Natural killer cell (primary cell): ENCODE results near the gene NPHP4. TPM values are rescaled to one million over a fixed set of nuclear protein-coding genes. Genes with fewer than 3 reads are reported as not detected.

ENCODE experiments used
- ATAC-seq, 3 donors: fragments of 150-1000 bp in 2 of 3; fragments of 200-7000 bp in 1 of 3; cut with Tn5 transposase; 1 replicate in 1 of 3; 2 replicates in 2 of 3; pipeline ENCODE4 v1.10.0; 2021; ENCODE audit warnings: mild to moderate bottlenecking in 2 of 3, moderate library complexity in 2 of 3
- DNase-seq, 2 donors: peaks; one replicate each; pipeline versions ENCODE4 v3.0.0 to v3.0.0-alpha.2; 2013 to 2021; ENCODE audit warnings: mixed read lengths in 1 of 2
- H3K27ac ChIP-seq: one replicate; pipeline ENCODE4 v1.5.1; 2013; ENCODE audit warnings: mild to moderate bottlenecking, low read length
- H3K27me3 ChIP-seq: one replicate; pipeline ENCODE4 v1.6.1; 2013; ENCODE audit warnings: low read length; ENCODE audit not compliant: control insufficient read depth, insufficient read depth
- H3K36me3 ChIP-seq: one replicate; pipeline ENCODE4 v1.6.1; 2013; ENCODE audit warnings: low read length; ENCODE audit not compliant: control insufficient read depth, insufficient read depth
- H3K4me1 ChIP-seq: one replicate; pipeline ENCODE4 v1.6.1; 2013; ENCODE audit warnings: low read length; ENCODE audit not compliant: control insufficient read depth, insufficient read depth
- H3K4me3 ChIP-seq: one replicate; pipeline ENCODE4 v1.5.1; 2013; ENCODE audit warnings: low read length
- H3K9me3 ChIP-seq: one replicate; pipeline ENCODE4 v1.6.1; 2013; ENCODE audit warnings: low read length; ENCODE audit not compliant: control insufficient read depth, insufficient read depth
- H3K27ac Mint-ChIP-seq, 2 donors: one replicate each; pipeline ENCODE4 v1.8.0; 2022; ENCODE audit warnings: mild to moderate bottlenecking in 2 of 2, mixed read lengths in 2 of 2, moderate library complexity in 1 of 2
- H3K27me3 Mint-ChIP-seq, 2 donors: one replicate each; pipeline ENCODE4 v1.8.0; 2022; ENCODE audit warnings: low read depth in 2 of 2, mixed read lengths in 2 of 2
- H3K36me3 Mint-ChIP-seq: one replicate; pipeline ENCODE4 v1.8.0; 2022; ENCODE audit warnings: mixed read lengths
- H3K4me1 Mint-ChIP-seq, 2 donors: one replicate each; pipeline ENCODE4 v1.8.0; 2022; ENCODE audit warnings: mixed read lengths in 2 of 2
- H3K4me3 Mint-ChIP-seq: one replicate; pipeline ENCODE4 v1.8.0; 2022; ENCODE audit warnings: mild to moderate bottlenecking, moderate library complexity, mixed read lengths
- H3K9me3 Mint-ChIP-seq, 2 donors: one replicate each; pipeline ENCODE4 v1.8.0; 2022; ENCODE audit warnings: mixed read lengths in 2 of 2
- CTCF ChIP-seq: fragments of 200-600 bp; IDR thresholded peaks from one replicate; pipeline ENCODE4 v1.8.0; 2022; ENCODE audit warnings: antibody characterized with exemption
- WGBS: methylation state at CpG from one replicate; pipeline ENCODE4 v1.1.7; 2013; ENCODE audit warnings: missing lambda C conversion rate; ENCODE audit not compliant: insufficient coverage; 5-methylcytosine and 5-hydroxymethylcytosine counted together
- intact Hi-C: fragments of 100-400 bp; cut with micrococcal nuclease; formaldehyde crosslinking; loops from one replicate; pipeline ENCODE4 v1.14.2; 2022
- total RNA-seq, 4 donors: library from RNA; stranded (reverse); fragments of 120-200 nt in 1 of 4; gene quantifications; one replicate each; pipeline versions ENCODE4 v1.2.3 to v1.2.4, GENCODE V29; 2013 to 2022

NPHP4 gene
- total RNA-seq, 3 donors from 2014 or later (not counting 1 experiment from before 2014, with no cell fraction given): 6.3 to 14.7 (median 10.1) TPM

- no peak overlapping the region for H3K27ac ChIP-seq
- H3K4me3 Mint-ChIP-seq: peak overlapping the region; percentile 25
- 91% methylated on average over 8 of the region's 8 CpGs for WGBS
- no peak for ATAC-seq
- H3K9me3 ChIP-seq: no peaks in the 10 kb centered on the region
- TF ChIP-seq CTCF: no peak
- peaks cover 75 to 87% of the 10 kb centered on the region in 2 donors for H3K4me1 Mint-ChIP-seq
- peaks cover 27% of the 10 kb centered on the region for H3K36me3 ChIP-seq
- no peaks in the 10 kb centered on the region for H3K27me3 Mint-ChIP-seq
- H3K4me1 ChIP-seq: peaks cover 87% of the 10 kb centered on the region
- no peaks in the 10 kb centered on the region for H3K9me3 Mint-ChIP-seq
- H3K27ac Mint-ChIP-seq: peak overlapping the region; percentile 70 to 100
- no peaks in the 10 kb centered on the region for H3K36me3 Mint-ChIP-seq
- H3K27me3 ChIP-seq: no peaks in the 10 kb centered on the region
- intact Hi-C loops: no loop called here
- DNase-seq: no peak
- H3K4me3 ChIP-seq: no peak overlapping the region
These were observed 40.9 kb upstream of the NPHP4 start for GRCh38 chr1:6033124-6033523.

- Mint-ChIP-seq H3K27ac (peak overlapping the region; percentile 70 to 100), H3K4me1 (peaks cover 82 to 91% of the 10 kb centered on the region in 2 donors), H3K36me3 (no peaks in the 10 kb centered on the region), H3K4me3 (peak overlapping the region; percentile 93), H3K9me3 (no peaks in the 10 kb centered on the region), H3K27me3 (peaks cover 0 to 3% of the 10 kb centered on the region in 2 donors)
- ATAC-seq (no peak), DNase-seq (no peak)
- no peak for TF ChIP-seq CTCF
- H3K9me3 ChIP-seq: no peaks in the 10 kb centered on the region
- WGBS: 94% methylated on average over 2 of the region's 2 CpGs
- H3K4me3 ChIP-seq: no peak overlapping the region
- no peaks in the 10 kb centered on the region for H3K27me3 ChIP-seq
- intact Hi-C loops: no loop called here
- H3K4me1 ChIP-seq: peaks cover 93% of the 10 kb centered on the region
- H3K36me3 ChIP-seq: peaks cover 23% of the 10 kb centered on the region
- H3K27ac ChIP-seq: no peak overlapping the region
These were observed 38.5 kb upstream of the NPHP4 start for GRCh38 chr1:6030547-6031261.

GRCh38 chr1:6030132-6030531 is 37.9 kb upstream of the NPHP4 start:
- WGBS: 91% methylated on average over 7 of the region's 7 CpGs
- Histone ChIP-seq H3K27me3 (no peaks in the 10 kb centered on the region), H3K36me3 (peaks cover 20% of the 10 kb centered on the region), H3K4me1 (peaks cover 95% of the 10 kb centered on the region), H3K4me3 (no peak overlapping the region), H3K27ac (no peak overlapping the region), H3K9me3 (no peaks in the 10 kb centered on the region)
- no peak for ATAC-seq
- no peak for DNase-seq
- peak overlapping the region; percentile 70 to 100 for H3K27ac Mint-ChIP-seq
- peaks cover 0 to 3% of the 10 kb centered on the region in 2 donors for H3K27me3 Mint-ChIP-seq
- H3K36me3 Mint-ChIP-seq: no peaks in the 10 kb centered on the region
- intact Hi-C loops: no loop called here
- no peak for TF ChIP-seq CTCF
- H3K4me3 Mint-ChIP-seq: peak overlapping the region; percentile 93
- peaks cover 81 to 91% of the 10 kb centered on the region in 2 donors for H3K4me1 Mint-ChIP-seq
- no peaks in the 10 kb centered on the region for H3K9me3 Mint-ChIP-seq
